GM12878 (cell line): ENCODE results near the gene RAD52. TPM values are rescaled to one million over a fixed set of nuclear protein-coding genes. Genes with fewer than 3 reads are reported as not detected.

ENCODE experiments used
- ATF3 ChIP-seq: IDR thresholded peaks from 2 replicates; pipeline ENCODE4 v1.6.1; 2011; ENCODE audit warnings: low read depth, mild to moderate bottlenecking, low read length, moderate library complexity, borderline replicate concordance; ENCODE audit errors: extremely low read depth
- EZH2 ChIP-seq: IDR thresholded peaks from 2 replicates; pipeline ENCODE4 v1.6.1; 2012; ENCODE audit warnings: low read depth, mild to moderate bottlenecking, control low read depth, inconsistent platforms, low read length, borderline replicate concordance; ENCODE audit not compliant: control insufficient read depth
- FOS ChIP-seq: IDR thresholded peaks from 3 replicates; pipeline ENCODE4 v1.6.1; 2011; ENCODE audit warnings: borderline replicate concordance; ENCODE audit not compliant: insufficient read length; ENCODE audit errors: extremely low read depth
- HSF1 ChIP-seq: fragments of 150-350 bp; IDR thresholded peaks from 2 replicates; pipeline ENCODE4 v1.6.1; 2014; ENCODE audit warnings: mild to moderate bottlenecking, low read depth, low read length
- IRF3 ChIP-seq: fragments of 450-650 bp; IDR thresholded peaks from 2 replicates; pipeline ENCODE4 v1.6.1; 2014; ENCODE audit warnings: mild to moderate bottlenecking
- MEF2B ChIP-seq: fragments of 450-650 bp; IDR thresholded peaks from 2 replicates; pipeline ENCODE4 v1.6.1; 2018; ENCODE audit warnings: mild to moderate bottlenecking, moderate library complexity; ENCODE audit not compliant: partially characterized antibody, poor library complexity, severe bottlenecking
- NBN ChIP-seq: fragments of 450-650 bp; IDR thresholded peaks from 2 replicates; pipeline ENCODE4 v1.6.1; 2016
- NFIC ChIP-seq: IDR thresholded peaks from 2 replicates; pipeline ENCODE4 v1.6.1; 2012; ENCODE audit warnings: low read depth, mild to moderate bottlenecking, inconsistent platforms, low read length, moderate library complexity
- NR2C1 ChIP-seq: fragments of 450-650 bp; IDR thresholded peaks from 2 replicates; pipeline ENCODE4 v1.6.1; 2017; ENCODE audit warnings: antibody characterized with exemption, mild to moderate bottlenecking, moderate library complexity
- PBX3 ChIP-seq: IDR thresholded peaks from 2 replicates; pipeline ENCODE4 v1.6.1; 2011; ENCODE audit warnings: mild to moderate bottlenecking, low read depth, low read length, moderate library complexity; ENCODE audit not compliant: insufficient replicate concordance
- POLR2AphosphoS5 ChIP-seq: IDR thresholded peaks from 2 replicates; pipeline ENCODE4 v1.6.1; 2011; ENCODE audit warnings: mild to moderate bottlenecking, low read length, inconsistent platforms
- RAD21 ChIP-seq: IDR thresholded peaks from 2 replicates; pipeline ENCODE4 v1.6.1; 2011; ENCODE audit warnings: mild to moderate bottlenecking, low read depth, low read length, moderate library complexity; ENCODE audit not compliant: insufficient read depth
- RBBP5 ChIP-seq: fragments of 200-600 bp; sonication (generic); conservative IDR thresholded peaks from 2 replicates; pipeline ENCODE4 v1.6.1; 2016
- RFX5 ChIP-seq: IDR thresholded peaks from 2 replicates; pipeline ENCODE4 v1.6.1; 2011; ENCODE audit warnings: low read depth, low read length, improper control_type of control experiment
- SMARCA5 ChIP-seq: fragments of 450-650 bp; IDR thresholded peaks from 2 replicates; pipeline ENCODE4 v1.6.1; 2017; ENCODE audit warnings: mild to moderate bottlenecking
- SREBF1 ChIP-seq: IDR thresholded peaks from 2 replicates; pipeline ENCODE4 v1.6.1; 2012; ENCODE audit warnings: mild to moderate bottlenecking, low read length
- SRF ChIP-seq, 2 experiments: IDR thresholded peaks; 2 replicates each; pipeline ENCODE4 v1.6.1; 2011; ENCODE audit warnings: low read depth in 2 of 2, low read length in 2 of 2, mild to moderate bottlenecking in 1 of 2, moderate library complexity in 1 of 2
- SUPT20H ChIP-seq: IDR thresholded peaks from 2 replicates; pipeline ENCODE4 v1.6.1; 2011; ENCODE audit warnings: low read depth, mild to moderate bottlenecking, low read length, moderate library complexity, borderline replicate concordance; ENCODE audit not compliant: control insufficient read depth
- TCF7 ChIP-seq: IDR thresholded peaks from 2 replicates; pipeline ENCODE4 v1.6.1; 2014; ENCODE audit warnings: antibody characterized with exemption, borderline replicate concordance
- USF2 ChIP-seq: IDR thresholded peaks from 2 replicates; pipeline ENCODE4 v1.6.1; 2011; ENCODE audit warnings: low read depth, low read length, improper control_type of control experiment, borderline replicate concordance
- ZBED1 ChIP-seq: IDR thresholded peaks from 2 replicates; pipeline ENCODE4 v1.6.1; 2016; ENCODE audit warnings: borderline replicate concordance
- ZBTB33 ChIP-seq: fragments of 450-650 bp; IDR thresholded peaks from 2 replicates; pipeline ENCODE4 v1.6.1; 2017; ENCODE audit warnings: mild to moderate bottlenecking
- ZNF217 ChIP-seq: fragments of 450-650 bp; IDR thresholded peaks from 2 replicates; pipeline ENCODE4 v1.6.1; 2017; ENCODE audit warnings: antibody characterized with exemption, mild to moderate bottlenecking
- polyA plus RNA-seq, 11 experiments: library from polyadenylated mRNA; depleted of rRNA in 4 of 11; unstranded in 6 of 11; stranded (reverse) in 5 of 11; fragments of >200 nt; fragmentation: Nextera tagmentation in 4 of 11; fragmentation: Illumina TruSeq in 1 of 11; extraction: Ambion mirVana in 4 of 11; extraction: Trizol in 1 of 11; gene quantifications; 1 replicate in 1 of 11; 2 replicates in 10 of 11; pipeline versions ENCODE4 v1.2.1 to v1.2.3, GENCODE V29; 2011 to 2016; ENCODE audit warnings: inconsistent platforms in 2 of 11, missing spikeins in 2 of 11, low read depth in 1 of 11
- total RNA-seq, 4 experiments: library from RNA; depleted of rRNA in 3 of 4; stranded (reverse); fragments of >200 nt in 3 of 4; fragmentation: Illumina TruSeq in 1 of 4; extraction: Trizol in 1 of 4; gene quantifications; 2 replicates each; pipeline versions ENCODE4 v1.2.1 to v1.2.3, GENCODE V29; 2013 to 2021

Gene RAD52
- total and polyA plus RNA-seq, 10 of the 15 experiments (the other 5 are each of a cell fraction or from before 2014, with no cell fraction given): 2.0 to 15.7 (median 8.9) TPM

GRCh38 chr12:946631-947030 is 2.9 kb downstream of the RAD52 start (continued):
- TF ChIP-seq ZBED1 (no peak), NBN (peak; percentile 73; the same call in 1 of the 2 replicates), ZNF217 (no peak), NFIC (no peak), RAD21 (no peak), ATF3 (no peak), MEF2B (peak; percentile 4), TCF7 (no peak), SREBF1 (no peak), POLR2AphosphoS5 (no peak), RBBP5 (no peak), SRF (IDR thresholded peaks at IDR 0.05; ENCODE audit: low read depth in 2 of 2, low read length in 2 of 2) (no peak), EZH2 (no peak), PBX3 (no peak), SUPT20H (no peak), FOS (no peak), ZBTB33 (no peak), SMARCA5 (no peak), NR2C1 (no peak), RFX5 (no peak), HSF1 (no peak), IRF3 (no peak), USF2 (no peak)
